T-cell (primary cell): ENCODE results near the gene ISLR. TPM values are rescaled to one million over a fixed set of nuclear protein-coding genes. Genes with fewer than 3 reads are reported as not detected.

Experiments
- ATAC-seq, 4 experiments: fragments of 200-7000 bp in 3 of 4; fragments of 150-1000 bp in 1 of 4; cut with Tn5 transposase; replicated peaks in 1 of 4; 1 replicate in 3 of 4; 2 replicates in 1 of 4; pipeline ENCODE4 v1.10.0; 2021; ENCODE audit warnings: moderate library complexity in 3 of 4, mild to moderate bottlenecking in 2 of 4, moderate number of reproducible peaks in 1 of 4
- CTCF ChIA-PET, 2 donors: fragments of 300-600 bp; sonication (Branson Sonifier 250); formaldehyde crosslinking; loops; one replicate each; lab custom pipeline; 2022; ENCODE audit warnings: antibody characterized with exemption in 2 of 2; lab: Charles Lee
- POLR2A ChIA-PET, 2 donors: fragments of 300-600 bp; sonication (Branson Sonifier 250); formaldehyde crosslinking; loops; one replicate each; lab custom pipeline; 2022; ENCODE audit warnings: antibody characterized with exemption in 2 of 2; lab: Charles Lee
- DNase-seq, 35 experiments: peaks; one replicate each; pipeline versions ENCODE4 v3.0.0 to v3.0.0-alpha.2; 2013 to 2023
- H3K27ac ChIP-seq: one replicate; pipeline ENCODE4 v1.5.1; 2013; ENCODE audit warnings: low read length
- H3K27me3 ChIP-seq, 2 experiments: replicated peaks in 1 of 2; 1 replicate in 1 of 2; 2 replicates in 1 of 2; pipeline versions ENCODE4 v1.6.1 to v1.7.0; 2013; ENCODE audit warnings: low read length in 1 of 2, mixed read lengths in 1 of 2; ENCODE audit not compliant: control insufficient read depth in 2 of 2, insufficient read depth in 2 of 2; ENCODE audit errors: extremely low read depth in 1 of 2
- H3K36me3 ChIP-seq, 2 donors: 1 replicate in 1 of 2; 2 replicates in 1 of 2; pipeline versions ENCODE4 v1.6.1 to v1.7.0; 2013; ENCODE audit warnings: low read length in 1 of 2; ENCODE audit not compliant: control insufficient read depth in 2 of 2, insufficient read depth in 1 of 2; ENCODE audit errors: extremely low read depth in 1 of 2
- H3K4me1 ChIP-seq, 2 experiments: 1 replicate in 1 of 2; 2 replicates in 1 of 2; pipeline versions ENCODE4 v1.6.1 to v1.7.0; 2013; ENCODE audit warnings: low read length in 2 of 2, mixed read lengths in 1 of 2; ENCODE audit not compliant: insufficient read depth in 2 of 2, control insufficient read depth in 1 of 2; ENCODE audit errors: extremely low read depth in 1 of 2
- H3K4me3 ChIP-seq, 2 donors: 1 replicate in 1 of 2; 2 replicates in 1 of 2; pipeline versions ENCODE4 v1.5.1 to v1.7.0; 2013; ENCODE audit warnings: mild to moderate bottlenecking in 2 of 2, low read length in 1 of 2, moderate library complexity in 1 of 2; ENCODE audit not compliant: control insufficient read depth in 1 of 2; ENCODE audit errors: extremely low read depth in 1 of 2
- H3K9me3 ChIP-seq: 2 replicates; pipeline ENCODE4 v1.7.0; 2013
- H3K27ac Mint-ChIP-seq, 2 donors: one replicate each; pipeline ENCODE4 v1.8.0; 2020 to 2021; ENCODE audit warnings: mild to moderate bottlenecking in 2 of 2, mixed read lengths in 2 of 2
- H3K27me3 Mint-ChIP-seq, 2 donors: one replicate each; pipeline ENCODE4 v1.8.0; 2021 to 2022; ENCODE audit warnings: mixed read lengths in 2 of 2
- H3K36me3 Mint-ChIP-seq: one replicate; pipeline ENCODE4 v1.8.0; 2021; ENCODE audit warnings: mixed read lengths
- H3K4me1 Mint-ChIP-seq, 3 donors: one replicate each; pipeline ENCODE4 v1.8.0; 2020 to 2022; ENCODE audit warnings: mixed read lengths in 3 of 3, mild to moderate bottlenecking in 1 of 3
- H3K4me3 Mint-ChIP-seq, 3 donors: one replicate each; pipeline ENCODE4 v1.8.0; 2020 to 2022; ENCODE audit warnings: mild to moderate bottlenecking in 3 of 3, mixed read lengths in 3 of 3, moderate library complexity in 3 of 3
- H3K9me3 Mint-ChIP-seq, 3 donors: one replicate each; pipeline ENCODE4 v1.8.0; 2020 to 2022; ENCODE audit warnings: mixed read lengths in 3 of 3
- WGBS: methylation state at CpG from one replicate; pipeline ENCODE4 v1.1.5; 2013; ENCODE audit warnings: missing lambda C conversion rate; ENCODE audit not compliant: insufficient coverage; 5-methylcytosine and 5-hydroxymethylcytosine counted together
- total RNA-seq, 35 experiments: library from RNA in 6 of 35; stranded (reverse) in 6 of 35; fragments of 120-200 nt in 1 of 35; gene quantifications; one replicate each; pipeline versions ENCODE4 v1.2.1 to v1.2.4 and lab custom pipeline; 2013 to 2026

ISLR gene
- total RNA-seq, 5 donors from 2014 or later (not counting 1 experiment from before 2014, with no cell fraction given), result 0.12 TPM; not detected in 4

- no peak overlapping the region for H3K27ac ChIP-seq
- WGBS, result 80% methylated on average over 3 of the region's 5 CpGs
- H3K9me3 ChIP-seq, result no peaks in the 10 kb centered on the region
- no peaks in the 10 kb centered on the region for H3K36me3 ChIP-seq
- CTCF ChIA-PET, result interaction anchor here in 1 of 2 donors (0.7 kb wide), 1 partner anchor 1815 kb away, joined by 4 read pairs; no protein-coding TSS in a partner anchor
- no peaks in the 10 kb centered on the region for H3K4me1 Mint-ChIP-seq
- peaks cover 0 to 47% of the 10 kb centered on the region in 2 experiments for H3K27me3 ChIP-seq
- H3K9me3 Mint-ChIP-seq, result no peaks in the 10 kb centered on the region
- no peak overlapping the region for H3K27ac Mint-ChIP-seq
- peaks cover 0 to 3% of the 10 kb centered on the region in 2 experiments for H3K4me1 ChIP-seq
- ATAC-seq, result no peak
- no peak overlapping the region for H3K4me3 Mint-ChIP-seq
- no peak for DNase-seq
- no peaks in the 10 kb centered on the region for H3K36me3 Mint-ChIP-seq
- POLR2A ChIA-PET, result no interaction called here
- H3K27me3 Mint-ChIP-seq, result peaks cover 11 to 27% of the 10 kb centered on the region in 2 donors
- no peak overlapping the region for H3K4me3 ChIP-seq
Observed at GRCh38 chr15:74209560-74209958, 36.0 kb downstream of the ISLR start.

- Histone ChIP-seq H3K9me3 (no peaks in the 10 kb centered on the region), H3K27ac (no peak overlapping the region), H3K4me3 (no peak overlapping the region), H3K4me1 (no peaks in the 10 kb centered on the region), H3K36me3 (no peaks in the 10 kb centered on the region), H3K27me3 (peaks cover 0 to 49% of the 10 kb centered on the region in 2 experiments)
- no CpG with 5 or more reads among the region's 4 CpGs for WGBS
- Mint-ChIP-seq H3K4me1 (no peaks in the 10 kb centered on the region), H3K27me3 (peaks cover 11 to 29% of the 10 kb centered on the region in 2 donors), H3K36me3 (no peaks in the 10 kb centered on the region), H3K27ac (no peak overlapping the region), H3K9me3 (no peaks in the 10 kb centered on the region), H3K4me3 (no peak overlapping the region)
- CTCF ChIA-PET, result interaction anchor here in 1 of 2 donors (0.7 kb wide), 1 partner anchor 592 kb away, joined by 3 read pairs; no protein-coding TSS in a partner anchor
- DNase-seq (no peak), ATAC-seq (no peak)
- POLR2A ChIA-PET, result no interaction called here
Observed at GRCh38 chr15:74209997-74210671, 36.6 kb downstream of the ISLR start.

GRCh38 chr15:74210729-74211128, 37.2 kb downstream of the ISLR start:
- no peak overlapping the region for H3K27ac Mint-ChIP-seq
- H3K4me3 ChIP-seq, result no peak overlapping the region

GRCh38 chr15:74211656-74212055, 38.1 kb downstream of the ISLR start:
- no peaks in the 10 kb centered on the region for H3K4me1 ChIP-seq

More at GRCh38 chr15:74210729-74211128, 37.2 kb downstream of the ISLR start:
- Mint-ChIP-seq H3K4me3 (no peak overlapping the region), H3K27me3 (peaks cover 11 to 33% of the 10 kb centered on the region in 2 donors), H3K9me3 (no peaks in the 10 kb centered on the region), H3K4me1 (no peaks in the 10 kb centered on the region), H3K36me3 (no peaks in the 10 kb centered on the region)
- DNase-seq (no peak), ATAC-seq (no peak)
- H3K36me3 ChIP-seq, result no peaks in the 10 kb centered on the region
- no peaks in the 10 kb centered on the region for H3K4me1 ChIP-seq
- H3K27ac ChIP-seq, result no peak overlapping the region
- POLR2A ChIA-PET, result no interaction called here
- CTCF ChIA-PET, result interaction anchor here in 1 of 2 donors (0.7 kb wide), 1 partner anchor 593 kb away, joined by 3 read pairs; no protein-coding TSS in a partner anchor
- no peaks in the 10 kb centered on the region for H3K9me3 ChIP-seq
- peaks cover 0 to 46% of the 10 kb centered on the region in 2 experiments for H3K27me3 ChIP-seq

GRCh38 chr15:74212494-74212893, 39.0 kb downstream of the ISLR start:
- H3K4me1 ChIP-seq, result no peaks in the 10 kb centered on the region
- ChIA-PET CTCF (no interaction called here), POLR2A (no interaction called here)
- no peak for DNase-seq
- Mint-ChIP-seq H3K9me3 (no peaks in the 10 kb centered on the region), H3K4me1 (no peaks in the 10 kb centered on the region), H3K36me3 (no peaks in the 10 kb centered on the region), H3K4me3 (no peak overlapping the region), H3K27me3 (peaks cover 6 to 28% of the 10 kb centered on the region in 2 donors), H3K27ac (no peak overlapping the region)
- H3K27me3 ChIP-seq, result peaks cover 0 to 39% of the 10 kb centered on the region in 2 experiments
- no peaks in the 10 kb centered on the region for H3K36me3 ChIP-seq
- no peak for ATAC-seq
- H3K9me3 ChIP-seq, result no peaks in the 10 kb centered on the region
- H3K4me3 ChIP-seq, result no peak overlapping the region
- no peak overlapping the region for H3K27ac ChIP-seq
- WGBS, result 79% methylated on average over 8 of the region's 9 CpGs

More at GRCh38 chr15:74211656-74212055, 38.1 kb downstream of the ISLR start:
- H3K27me3 Mint-ChIP-seq, result peaks cover 6 to 32% of the 10 kb centered on the region in 2 donors
- H3K27ac Mint-ChIP-seq, result no peak overlapping the region
- H3K9me3 Mint-ChIP-seq, result no peaks in the 10 kb centered on the region
- no peaks in the 10 kb centered on the region for H3K36me3 Mint-ChIP-seq
- H3K4me1 Mint-ChIP-seq, result no peaks in the 10 kb centered on the region
- H3K9me3 ChIP-seq, result no peaks in the 10 kb centered on the region
- H3K36me3 ChIP-seq, result no peaks in the 10 kb centered on the region
- H3K27ac ChIP-seq, result no peak overlapping the region
- H3K27me3 ChIP-seq, result peaks cover 0 to 44% of the 10 kb centered on the region in 2 experiments
- CTCF ChIA-PET, result no interaction called here
- no peak overlapping the region for H3K4me3 ChIP-seq
- WGBS, result 100% methylated on average over 1 of the region's 1 CpG
- POLR2A ChIA-PET, result no interaction called here
- no peak overlapping the region for H3K4me3 Mint-ChIP-seq
- DNase-seq (no peak), ATAC-seq (no peak)

GRCh38 chr15:74213858-74214284, 40.4 kb downstream of the ISLR start:
- H3K9me3 Mint-ChIP-seq, result no peaks in the 10 kb centered on the region
- CTCF ChIA-PET, result no interaction called here
- no peak for ATAC-seq
- Histone ChIP-seq H3K27ac (no peak overlapping the region), H3K36me3 (no peaks in the 10 kb centered on the region), H3K4me3 (no peak overlapping the region), H3K9me3 (no peaks in the 10 kb centered on the region), H3K4me1 (no peaks in the 10 kb centered on the region), H3K27me3 (peaks cover 0 to 33% of the 10 kb centered on the region in 2 experiments)
- no peaks in the 10 kb centered on the region for H3K4me1 Mint-ChIP-seq
- WGBS, result 82% methylated on average over 2 of the region's 7 CpGs
- no peak overlapping the region for H3K27ac Mint-ChIP-seq
- POLR2A ChIA-PET, result no interaction called here
- DNase-seq, result no peak
- no peaks in the 10 kb centered on the region for H3K36me3 Mint-ChIP-seq
- H3K4me3 Mint-ChIP-seq, result no peak overlapping the region
- peaks cover 0 to 20% of the 10 kb centered on the region in 2 donors for H3K27me3 Mint-ChIP-seq
